IMR-90 (cell line): ENCODE results near the gene TRDN. TPM values are rescaled to one million over a fixed set of nuclear protein-coding genes. Genes with fewer than 3 reads are reported as not detected.

Source experiments
- ATAC-seq: fragments of 200-7000 bp; cut with Tn5 transposase; 2 replicates; pipeline ENCODE4 v1.9.1; 2020; ENCODE audit warnings: low read depth, mild to moderate bottlenecking, moderate library complexity
- BruUV-seq: library from RNA; stranded (reverse); fragments of 400-500 nt; replicated peaks from 2 replicates; lab custom pipeline; 2021; lab: Mats Ljungman, UMichigan
- CTCF ChIA-PET: fragments of 300-600 bp; formaldehyde crosslinking; extraction: SDS; loops from one replicate; lab custom pipeline; 2021; ENCODE audit warnings: antibody characterized with exemption; lab: Yijun Ruan, JAX
- POLR2A ChIA-PET: fragments of 300-600 bp; sonication (Branson Sonifier 250); formaldehyde crosslinking; loops from one replicate; lab custom pipeline; 2022; ENCODE audit warnings: antibody characterized with exemption; ENCODE audit not compliant: unreplicated experiment; lab: Charles Lee
- DNase-seq: peaks from one replicate; pipeline ENCODE4 v3.0.0; 2013
- H2AFZ ChIP-seq: replicated peaks from 2 replicates; pipeline ENCODE3; 2013; ENCODE audit warnings: low read length, mild to moderate bottlenecking; ENCODE audit not compliant: poor library complexity
- H2AK5ac ChIP-seq: 2 replicates; pipeline ENCODE4 v1.6.1; 2013; ENCODE audit warnings: low read depth, low read length, inconsistent platforms
- H2AK9ac ChIP-seq: replicated peaks from 2 replicates; pipeline ENCODE3; 2013; ENCODE audit warnings: mild to moderate bottlenecking, low read depth, low read length, moderate library complexity; ENCODE audit not compliant: poor library complexity
- H2BK120ac ChIP-seq: 2 replicates; pipeline ENCODE4 v1.6.1; 2013; ENCODE audit warnings: low read depth, low read length, inconsistent platforms
- H2BK15ac ChIP-seq: 3 replicates; pipeline ENCODE4 v1.6.1; 2013; ENCODE audit warnings: low read depth, low read length, inconsistent platforms
- H2BK20ac ChIP-seq: 2 replicates; pipeline ENCODE4 v1.6.1; 2013; ENCODE audit warnings: low read depth, mild to moderate bottlenecking, inconsistent platforms, low read length, moderate library complexity
- H2BK5ac ChIP-seq: 2 replicates; pipeline ENCODE4 v1.6.1; 2013; ENCODE audit warnings: mild to moderate bottlenecking, low read depth, low read length, inconsistent platforms; ENCODE audit not compliant: poor library complexity, severe bottlenecking
- H3K14ac ChIP-seq: replicated peaks from 2 replicates; pipeline ENCODE4 v1.6.1; 2013; ENCODE audit warnings: low read depth, low read length, inconsistent platforms
- H3K18ac ChIP-seq: 2 replicates; pipeline ENCODE4 v1.6.1; 2013; ENCODE audit warnings: low read depth, low read length, control low read depth
- H3K23ac ChIP-seq: 2 replicates; pipeline ENCODE4 v1.6.1; 2013; ENCODE audit warnings: low read depth, low read length, inconsistent platforms
- H3K27ac ChIP-seq: 2 replicates; pipeline ENCODE4 v1.5.1; 2013; ENCODE audit warnings: mild to moderate bottlenecking, control low read depth, low read length; ENCODE audit not compliant: insufficient read depth
- H3K27me3 ChIP-seq: 2 replicates; pipeline ENCODE4 v1.6.1; 2013; ENCODE audit warnings: low read length; ENCODE audit not compliant: control insufficient read depth, insufficient read depth
- H3K36me3 ChIP-seq: 2 replicates; pipeline ENCODE4 v1.6.1; 2013; ENCODE audit warnings: low read length, mixed read lengths; ENCODE audit not compliant: control insufficient read depth, insufficient read depth
- H3K4ac ChIP-seq: 2 replicates; pipeline ENCODE4 v1.6.1; 2013; ENCODE audit warnings: low read depth, low read length, inconsistent platforms
- H3K4me1 ChIP-seq: 2 replicates; pipeline ENCODE4 v1.6.1; 2013; ENCODE audit warnings: low read length, mixed read lengths; ENCODE audit not compliant: control insufficient read depth, insufficient read depth
- H3K4me2 ChIP-seq: 2 replicates; pipeline ENCODE4 v1.6.1; 2013; ENCODE audit warnings: low read depth, mild to moderate bottlenecking, control low read depth, low read length, moderate library complexity
- H3K4me3 ChIP-seq: 2 replicates; pipeline ENCODE4 v1.5.1; 2013; ENCODE audit warnings: low read depth, mild to moderate bottlenecking, control low read depth, low read length, moderate library complexity; ENCODE audit not compliant: insufficient read depth
- H3K56ac ChIP-seq: 2 replicates; pipeline ENCODE4 v1.6.1; 2013; ENCODE audit warnings: low read length, inconsistent platforms; ENCODE audit not compliant: insufficient read depth; ENCODE audit errors: extremely low read depth
- H3K79me1 ChIP-seq, 2 experiments: 2 replicates each; pipeline ENCODE4 v1.6.1; 2013; ENCODE audit warnings: low read length in 2 of 2, inconsistent platforms in 1 of 2, low read depth in 1 of 2
- H3K9ac ChIP-seq: 2 replicates; pipeline ENCODE4 v1.6.1; 2013; ENCODE audit warnings: low read depth, low read length, control low read depth
- H3K9me1 ChIP-seq: 2 replicates; pipeline ENCODE4 v1.6.1; 2013; ENCODE audit warnings: low read length, inconsistent platforms; ENCODE audit not compliant: insufficient read depth
- H3K9me3 ChIP-seq: 2 replicates; pipeline ENCODE4 v1.6.1; 2013; ENCODE audit warnings: low read length; ENCODE audit not compliant: control insufficient read depth, insufficient read depth
- H4K20me1 ChIP-seq: 2 replicates; pipeline ENCODE4 v1.6.1; 2013; ENCODE audit warnings: low read length, inconsistent platforms; ENCODE audit not compliant: insufficient read depth
- H4K5ac ChIP-seq: 2 replicates; pipeline ENCODE4 v1.6.1; 2013; ENCODE audit warnings: mild to moderate bottlenecking, low read depth, low read length, control low read depth
- H4K8ac ChIP-seq, 2 experiments: 2 replicates each; pipeline ENCODE4 v1.6.1; 2013; ENCODE audit warnings: low read depth in 2 of 2, low read length in 2 of 2, control low read depth in 1 of 2, inconsistent platforms in 1 of 2
- H4K91ac ChIP-seq: 2 replicates; pipeline ENCODE4 v1.6.1; 2013; ENCODE audit warnings: low read depth, low read length, inconsistent platforms; ENCODE audit not compliant: insufficient read depth
- BHLHE40 ChIP-seq: fragments of 150-350 bp; IDR thresholded peaks from 2 replicates; pipeline ENCODE4 v1.6.1; 2016; ENCODE audit warnings: mild to moderate bottlenecking, low read depth, low read length
- CEBPB ChIP-seq: IDR thresholded peaks from 2 replicates; pipeline ENCODE4 v1.6.1; 2012; ENCODE audit warnings: low read depth, low read length, improper control_type of control experiment
- CHD1 ChIP-seq: IDR thresholded peaks from 2 replicates; pipeline ENCODE4 v1.6.1; 2012; ENCODE audit warnings: low read depth, low read length, improper control_type of control experiment
- CTCF ChIP-seq: conservative IDR thresholded peaks from 2 replicates; pipeline ENCODE4 v1.5.1; 2012; ENCODE audit warnings: mild to moderate bottlenecking, low read depth, low read length, improper control_type of control experiment
- ELK1 ChIP-seq: fragments of 150-350 bp; IDR thresholded peaks from 2 replicates; pipeline ENCODE4 v1.6.1; 2016; ENCODE audit warnings: low read depth, mild to moderate bottlenecking, low read length, moderate library complexity, borderline replicate concordance
- FOS ChIP-seq: fragments of 150-350 bp; IDR thresholded peaks from 2 replicates; pipeline ENCODE4 v1.6.1; 2016; ENCODE audit warnings: low read depth, low read length
- MAFK ChIP-seq: IDR thresholded peaks from 2 replicates; pipeline ENCODE4 v1.6.1; 2012; ENCODE audit warnings: low read depth, low read length, improper control_type of control experiment
- MAZ ChIP-seq: IDR thresholded peaks from 2 replicates; pipeline ENCODE4 v1.6.1; 2012; ENCODE audit warnings: low read depth, mild to moderate bottlenecking, low read length, improper control_type of control experiment, moderate library complexity, borderline replicate concordance
- MXI1 ChIP-seq: IDR thresholded peaks from 2 replicates; pipeline ENCODE4 v1.6.1; 2012; ENCODE audit warnings: low read depth, mild to moderate bottlenecking, low read length, moderate library complexity, borderline replicate concordance
- NFE2L2 ChIP-seq: fragments of 150-350 bp; IDR thresholded peaks from 2 replicates; pipeline ENCODE4 v1.6.1; 2016; ENCODE audit warnings: low read depth, mild to moderate bottlenecking, low read length
- POLR2A ChIP-seq: IDR thresholded peaks from 2 replicates; pipeline ENCODE4 v1.6.1; 2012; ENCODE audit warnings: mild to moderate bottlenecking, low read depth, low read length
- RAD21 ChIP-seq: IDR thresholded peaks from 2 replicates; pipeline ENCODE4 v1.6.1; 2012; ENCODE audit warnings: low read length, improper control_type of control experiment
- RCOR1 ChIP-seq: IDR thresholded peaks from 2 replicates; pipeline ENCODE4 v1.6.1; 2012; ENCODE audit warnings: mild to moderate bottlenecking, low read length, improper control_type of control experiment; ENCODE audit not compliant: insufficient replicate concordance
- RFX5 ChIP-seq: IDR thresholded peaks from 2 replicates; pipeline ENCODE4 v1.8.0; 2012; ENCODE audit warnings: low read depth, mild to moderate bottlenecking, low read length, moderate library complexity
- SMC3 ChIP-seq: fragments of 150-350 bp; IDR thresholded peaks from 2 replicates; pipeline ENCODE4 v1.6.1; 2016; ENCODE audit warnings: low read depth, mild to moderate bottlenecking, antibody characterized with exemption, low read length, moderate library complexity
- USF2 ChIP-seq: fragments of 150-350 bp; IDR thresholded peaks from 2 replicates; pipeline ENCODE4 v1.6.1; 2017; ENCODE audit warnings: mild to moderate bottlenecking, antibody characterized with exemption, low read length, low read depth
- WGBS, 2 experiments: methylation state at CpG; one replicate each; pipeline versions ENCODE4 v1.1.5 to v1.1.7; 2013; ENCODE audit warnings: missing lambda C conversion rate in 2 of 2; ENCODE audit not compliant: insufficient read length in 1 of 2; ENCODE audit errors: extremely low coverage in 2 of 2; 5-methylcytosine and 5-hydroxymethylcytosine counted together
- dilution Hi-C: fragments of 300-500 bp; cut with HindIII; formaldehyde crosslinking; loops from one replicate; pipeline ENCODE4 v1.14.3; 2018; ENCODE audit warnings: low sequenced_read_pairs; ENCODE audit not compliant: unreplicated experiment
- in situ Hi-C: fragments of 300-500 bp; cut with MboI; formaldehyde crosslinking; loops from 3 replicates; pipeline ENCODE4 v1.14.3; 2019; ENCODE audit warnings: low sequenced_read_pairs, inconsistent platforms, mixed read lengths
- intact Hi-C: fragments of 100-400 bp; cut with micrococcal nuclease; formaldehyde crosslinking; loops from 2 replicates; pipeline ENCODE4 v1.10.0; 2022
- polyA plus RNA-seq, 3 experiments: library from polyadenylated mRNA; depleted of rRNA; stranded (reverse); fragments of >200 nt; gene quantifications; 2 replicates each; pipeline ENCODE4 v1.2.3, GENCODE V29; 2012; ENCODE audit warnings: low replicate concordance in 1 of 3
- total RNA-seq: library from RNA; depleted of rRNA; stranded (reverse); fragments of >200 nt; gene quantifications from 2 replicates; pipeline ENCODE4 v1.2.3, GENCODE V29; 2012

TRDN gene
- total and polyA plus RNA-seq, 2 of the 4 experiments (the other 2 are of a cell fraction), result not detected

DNA sequence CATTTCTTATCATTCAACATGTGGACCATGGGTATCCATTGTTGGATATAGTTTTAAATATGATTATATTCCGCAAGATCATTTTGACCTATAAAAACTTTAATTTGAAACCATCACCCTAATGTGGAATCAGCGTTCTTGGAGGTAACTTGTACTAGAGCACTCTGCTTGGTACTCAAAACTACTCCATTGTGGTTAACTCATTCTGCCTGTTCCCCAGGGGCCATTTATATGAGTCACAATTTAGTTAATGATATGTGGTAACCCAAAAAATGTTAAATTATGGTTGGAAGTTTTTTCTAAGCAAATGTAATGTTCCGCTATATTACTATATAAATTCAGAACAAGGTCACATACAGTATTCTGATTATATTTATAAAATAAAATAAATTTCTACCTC lies 109.3 kb downstream of the TRDN start:
- H2AK9ac ChIP-seq, result no peak overlapping the region
- no peak overlapping the region for H3K4me2 ChIP-seq
- no peak overlapping the region for H3K27ac ChIP-seq
- no peak overlapping the region for H2AFZ ChIP-seq
- no peak overlapping the region for H3K18ac ChIP-seq
- no peak overlapping the region for H2BK120ac ChIP-seq
- H3K36me3 ChIP-seq, result no peaks in the 10 kb centered on the region
- no CpG with 5 or more reads among the region's 3 CpGs for WGBS, 2 experiments
- H2BK15ac ChIP-seq, result no peak overlapping the region
- BruUV-seq, result no TSS peak
- H4K5ac ChIP-seq, result no peak overlapping the region
- H4K91ac ChIP-seq, result no peak overlapping the region
- no peak overlapping the region for H3K56ac ChIP-seq
- no peak overlapping the region for H4K8ac ChIP-seq
- H3K9me1 ChIP-seq, result no peaks in the 10 kb centered on the region
- ATAC-seq (no peak), DNase-seq (no peak)
- peaks cover 2% of the 10 kb centered on the region; the same call in 1 of the 2 replicates for H3K9me3 ChIP-seq
- no peak overlapping the region for H2BK5ac ChIP-seq
- ChIA-PET POLR2A (no interaction called here), CTCF (no interaction called here)
- H2BK20ac ChIP-seq, result no peak overlapping the region
- H3K4ac ChIP-seq, result no peak overlapping the region
- H4K20me1 ChIP-seq, result no peaks in the 10 kb centered on the region
- H3K23ac ChIP-seq, result no peak overlapping the region
- dilution Hi-C loops, result no loop called here
- H3K4me1 ChIP-seq, result no peaks in the 10 kb centered on the region
- no peaks in the 10 kb centered on the region for H3K79me1 ChIP-seq
- H3K14ac ChIP-seq, result no peak overlapping the region
- no peak overlapping the region for H3K9ac ChIP-seq
- intact Hi-C loops, result no loop called here
- H3K4me3 ChIP-seq, result no peak overlapping the region
- H2AK5ac ChIP-seq, result no peak overlapping the region
- in situ Hi-C loops, result no loop called here
- TF ChIP-seq CTCF (no peak), CEBPB (no peak), MAZ (no peak), MXI1 (no peak), NFE2L2 (no peak), RFX5 (no peak), RCOR1 (no peak), SMC3 (no peak), POLR2A (no peak), FOS (no peak), ELK1 (no peak), RAD21 (no peak), USF2 (no peak), BHLHE40 (no peak), CHD1 (no peak), MAFK (no peak)
- H3K27me3 ChIP-seq, result no peaks in the 10 kb centered on the region
